Endothelial cell of umbilical vein (primary cell): Measurements from ENCODE around the gene RELL2. TPM values are rescaled to one million over a fixed set of nuclear protein-coding genes. Genes with fewer than 3 reads are reported as not detected.

ENCODE experiments used
- BruUV-seq: library from RNA; stranded (reverse); fragments of 400-500 nt; replicated peaks from 2 replicates; lab custom pipeline; 2021; lab: Mats Ljungman, UMichigan
- CTCF ChIA-PET: fragments of 300-600, 350-600 bp; sonication (Branson Sonifier 250); formaldehyde crosslinking; loops from one replicate; lab custom pipeline; 2021; ENCODE audit warnings: antibody characterized with exemption, inconsistent platforms; lab: Charles Lee
- POLR2A ChIA-PET: fragments of 300-600, 350-600 bp; sonication (Branson Sonifier 250); formaldehyde crosslinking; loops from one replicate; lab custom pipeline; 2021; ENCODE audit warnings: antibody characterized with exemption, inconsistent platforms; lab: Charles Lee
- DNase-seq: peaks from one replicate; pipeline ENCODE4 v3.0.0-alpha.2; 2011; ENCODE audit warnings: low read depth, low spot score
- FAIRE-seq: peaks from 2 replicates; lab custom pipeline; 2011; peaks lifted over from hg19 to GRCh38; lab: Jason Lieb, UNC
- H2AFZ ChIP-seq: 2 replicates; pipeline ENCODE4 v1.6.0; 2012; ENCODE audit warnings: low read depth, low read length, control low read depth, inconsistent platforms
- H3K27ac ChIP-seq: 2 replicates; pipeline ENCODE4 v1.5.1; 2011; ENCODE audit warnings: low read depth, mild to moderate bottlenecking, control low read depth, low read length, moderate library complexity; ENCODE audit not compliant: insufficient read depth
- H3K27me3 ChIP-seq, 2 experiments: 2 replicates each; pipeline versions ENCODE4 v1.6.0 to v1.6.1; 2011; ENCODE audit warnings: low read length in 2 of 2, mixed read lengths in 1 of 2; ENCODE audit not compliant: control insufficient read depth in 2 of 2, insufficient read depth in 2 of 2
- H3K36me3 ChIP-seq, 2 experiments: 2 replicates in 1 of 2; 3 replicates in 1 of 2; pipeline ENCODE4 v1.5.1; 2011; ENCODE audit warnings: low read length in 2 of 2, mild to moderate bottlenecking in 1 of 2, moderate library complexity in 1 of 2; ENCODE audit not compliant: control insufficient read depth in 2 of 2, insufficient read depth in 2 of 2; ENCODE audit errors: extremely low read depth in 1 of 2
- H3K4me1 ChIP-seq: 3 replicates; pipeline ENCODE4 v1.5.1; 2011; ENCODE audit warnings: mild to moderate bottlenecking, low read length; ENCODE audit not compliant: control insufficient read depth, insufficient read depth; ENCODE audit errors: extremely low read depth
- H3K4me2 ChIP-seq: 2 replicates; pipeline ENCODE4 v1.6.1; 2011; ENCODE audit warnings: low read length, control low read depth, mixed read lengths; ENCODE audit not compliant: insufficient read depth
- H3K4me3 ChIP-seq, 3 experiments: fragments of 200-600 bp in 1 of 3; sonication (generic), shearing (Covaris generic) in 1 of 3; replicated peaks in 1 of 3; 2 replicates each; pipeline ENCODE4 v1.5.1; 2011 to 2016; ENCODE audit warnings: control low read depth in 3 of 3, low read length in 3 of 3, mild to moderate bottlenecking in 2 of 3, inconsistent platforms in 1 of 3, low read depth in 1 of 3, moderate library complexity in 1 of 3; ENCODE audit not compliant: insufficient read depth in 1 of 3
- H3K79me2 ChIP-seq: 2 replicates; pipeline ENCODE4 v1.6.0; 2012; ENCODE audit warnings: low read length, inconsistent platforms; ENCODE audit not compliant: control insufficient read depth, insufficient read depth
- H3K9ac ChIP-seq: replicated peaks from 2 replicates; pipeline ENCODE3; 2011; ENCODE audit warnings: low read length, control low read depth; ENCODE audit not compliant: insufficient read depth; ENCODE audit errors: extremely low read depth
- H3K9me1 ChIP-seq: replicated peaks from 3 replicates; pipeline ENCODE4 v1.6.0; 2011; ENCODE audit warnings: mild to moderate bottlenecking, low read length; ENCODE audit not compliant: control insufficient read depth, insufficient read depth; ENCODE audit errors: extremely low read depth
- H3K9me3 ChIP-seq: replicated peaks from 2 replicates; pipeline ENCODE4 v1.5.1; 2012; ENCODE audit warnings: low read length, inconsistent platforms; ENCODE audit not compliant: control insufficient read depth, insufficient read depth
- H4K20me1 ChIP-seq: replicated peaks from 2 replicates; pipeline ENCODE3; 2011; ENCODE audit warnings: mild to moderate bottlenecking, low read length; ENCODE audit not compliant: control insufficient read depth, insufficient read depth; ENCODE audit errors: extremely low read depth
- CTCF ChIP-seq, 2 donors: IDR thresholded peaks; 1 replicate in 1 of 2; 2 replicates in 1 of 2; pipeline ENCODE4 v1.5.1; 2011; ENCODE audit warnings: low read length in 2 of 2, mild to moderate bottlenecking in 2 of 2, moderate library complexity in 2 of 2, control low read depth in 1 of 2, inconsistent platforms in 1 of 2, low read depth in 1 of 2; ENCODE audit not compliant: insufficient read depth in 1 of 2; ENCODE audit errors: extremely low read depth in 1 of 2
- EZH2 ChIP-seq: IDR thresholded peaks from 2 replicates; pipeline ENCODE4 v1.6.1; 2012; ENCODE audit warnings: borderline replicate concordance, low read depth, mild to moderate bottlenecking, moderate library complexity, low read length, inconsistent platforms; ENCODE audit not compliant: severe bottlenecking
- FOS ChIP-seq: IDR thresholded peaks from 2 replicates; pipeline ENCODE4 v1.6.1; 2011; ENCODE audit warnings: mild to moderate bottlenecking, low read length, moderate library complexity, borderline replicate concordance; ENCODE audit not compliant: insufficient read depth
- GATA2 ChIP-seq: IDR thresholded peaks from 2 replicates; pipeline ENCODE4 v1.7.0; 2011; ENCODE audit warnings: low read depth, mild to moderate bottlenecking, moderate library complexity, mixed read lengths, low read length; ENCODE audit not compliant: insufficient read length, insufficient read depth
- JUN ChIP-seq: IDR thresholded peaks from 2 replicates; pipeline ENCODE4 v1.6.1; 2011; ENCODE audit warnings: borderline replicate concordance, low read depth; ENCODE audit not compliant: insufficient read length, insufficient read depth
- MAX ChIP-seq: IDR thresholded peaks from 2 replicates; pipeline ENCODE4 v1.6.1; 2011; ENCODE audit not compliant: insufficient read depth, insufficient read length
- MYC ChIP-seq: IDR thresholded peaks from one replicate; pipeline ENCODE4 v1.6.1; 2011; ENCODE audit warnings: mild to moderate bottlenecking, low read depth, low read length
- POLR2A ChIP-seq: IDR thresholded peaks from 2 replicates; pipeline ENCODE4 v1.6.1; 2012; ENCODE audit warnings: low read depth, mild to moderate bottlenecking, control low read depth, low read length
- POLR2AphosphoS5 ChIP-seq: IDR thresholded peaks from 2 replicates; pipeline ENCODE4 v1.6.1; 2012; ENCODE audit warnings: low read depth, mild to moderate bottlenecking, control low read depth, low read length, moderate library complexity; ENCODE audit not compliant: insufficient read depth
- dilution Hi-C: fragments of 300-500 bp; cut with MboI; formaldehyde crosslinking; loops from one replicate; pipeline ENCODE4 v1.15.0; 2019; ENCODE audit warnings: low sequenced_read_pairs; ENCODE audit not compliant: extremely low pct_ligation_motif_present
- intact Hi-C: fragments of 100-400 bp; cut with micrococcal nuclease; formaldehyde crosslinking; loops from one replicate; pipeline ENCODE4 v1.10.0; 2022
- polyA plus RNA-seq, 4 experiments: library from polyadenylated mRNA; depleted of rRNA in 3 of 4; stranded (reverse) in 3 of 4; unstranded in 1 of 4; fragments of >200 nt; gene quantifications; 2 replicates each; pipeline versions ENCODE4 v1.2.1 to v1.2.3, GENCODE V29; 2011 to 2012; ENCODE audit warnings: missing spikeins in 1 of 4
- total RNA-seq: library from RNA; stranded (reverse); gene quantifications from 2 replicates; pipeline ENCODE4 v1.2.3, GENCODE V29; 2021

Gene RELL2
- total and polyA plus RNA-seq, 2 donors (not counting 3 experiments of a cell fraction or from before 2014, with no cell fraction given), result 3.4 to 3.6 TPM

GRCh38 chr5:141672841-141673813 is 36.3 kb downstream of the RELL2 start:
- Histone ChIP-seq H3K9me3 (no peaks in the 10 kb centered on the region), H3K9me1 (no peaks in the 10 kb centered on the region), H3K36me3 (peaks cover 22 to 57% of the 10 kb centered on the region in 2 experiments), H3K4me3 (no peak overlapping the region), H3K9ac (no peak overlapping the region), H3K27ac (no peak overlapping the region), H2AFZ (no peak overlapping the region), H3K27me3 (no peaks in the 10 kb centered on the region), H3K4me1 (peaks cover 26% of the 10 kb centered on the region), H3K79me2 (peaks cover 37% of the 10 kb centered on the region), H3K4me2 (no peak overlapping the region), H4K20me1 (no peaks in the 10 kb centered on the region)
- BruUV-seq, result no TSS peak
- TF ChIP-seq MYC (no peak), POLR2A (peak; percentile 28)
- FAIRE-seq, result peak; percentile 67
- ChIA-PET POLR2A (interaction anchor here (0.6 kb wide), 1 partner anchor 13 kb away, joined by 3 read pairs; no protein-coding TSS in a partner anchor), CTCF (interaction anchor here (0.6 to 0.9 kb wide), 2 partner anchors 19 to 217 kb away, joined by 3 to 4 read pairs; no protein-coding TSS in a partner anchor)
- dilution Hi-C loops (no loop called here), intact Hi-C loops (no loop called here)
- DNase-seq, result no peak

- Histone ChIP-seq H3K36me3 (peaks cover 18 to 45% of the 10 kb centered on the region in 2 experiments), H3K79me2 (peaks cover 49% of the 10 kb centered on the region), H3K4me2 (no peak overlapping the region), H3K9me1 (no peaks in the 10 kb centered on the region), H3K4me1 (peaks cover 41% of the 10 kb centered on the region), H3K27me3 (no peaks in the 10 kb centered on the region), H4K20me1 (no peaks in the 10 kb centered on the region), H3K9me3 (no peaks in the 10 kb centered on the region), H3K9ac (no peak overlapping the region), H3K27ac (no peak overlapping the region), H3K4me3 (no peak overlapping the region), H2AFZ (no peak overlapping the region)
- no peak for FAIRE-seq
- no peak for TF ChIP-seq CTCF (IDR thresholded peaks at IDR 0.05; ENCODE audit: extremely low read depth in 1 of 2, insufficient read depth in 1 of 2, low read depth in 1 of 2, low read length in 2 of 2)
- TF ChIP-seq POLR2AphosphoS5, result no peak
- TF ChIP-seq MYC, result no peak
- no peak for TF ChIP-seq FOS
- no peak for TF ChIP-seq MAX
- TF ChIP-seq POLR2A, result no peak
- TF ChIP-seq JUN, result no peak
- TF ChIP-seq GATA2, result no peak
- TF ChIP-seq EZH2, result no peak
- POLR2A ChIA-PET, result no interaction called here
- BruUV-seq, result no TSS peak
- no peak for DNase-seq
- intact Hi-C loops (no loop called here), dilution Hi-C loops (no loop called here)
- CTCF ChIA-PET, result no interaction called here
These were observed 38.0 kb downstream of the RELL2 start for GRCh38 chr5:141674747-141675146.
